ENCODE data around the gene MEGF11. TPM values are rescaled to one million over a fixed set of nuclear protein-coding genes. Genes with fewer than 3 reads are reported as not detected.

Gene MEGF11
- polyA plus RNA-seq, 4 donors, result 2.1 to 3.0 (median 3.0) TPM

- no peak for DNase-seq (ENCODE audit: low read depth in 4 of 4, low spot score in 2 of 4)
Measured at GRCh38 chr15:66184492-66184891, 69.1 kb downstream of the MEGF11 start.

GRCh38 chr15:66180531-66181097 lies 72.9 kb downstream of the MEGF11 start:
- no peak for DNase-seq (ENCODE audit: low read depth in 4 of 4, low spot score in 2 of 4)

DNA sequence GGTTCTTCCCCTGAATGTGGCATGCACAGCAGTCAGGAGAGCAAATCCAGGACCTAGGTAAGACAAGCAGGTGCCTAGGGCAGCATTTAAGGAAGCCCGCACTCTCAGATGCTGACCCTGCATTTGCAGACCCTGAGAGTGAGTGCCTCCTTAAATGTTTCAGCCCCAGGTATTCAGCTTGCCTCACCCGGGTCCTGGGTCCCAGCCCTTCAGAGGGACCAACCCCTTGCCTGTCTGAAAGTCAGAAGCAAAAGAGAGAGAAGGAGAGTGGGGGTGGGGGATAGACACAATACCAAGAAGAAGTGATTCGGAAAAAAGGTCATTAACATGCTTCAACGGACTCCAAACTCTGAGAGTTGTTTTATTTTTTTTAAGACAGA lies 75.0 kb downstream of the MEGF11 start:
- DNase-seq (ENCODE audit: low read depth in 4 of 4, low spot score in 2 of 4), result no peak

DNA sequence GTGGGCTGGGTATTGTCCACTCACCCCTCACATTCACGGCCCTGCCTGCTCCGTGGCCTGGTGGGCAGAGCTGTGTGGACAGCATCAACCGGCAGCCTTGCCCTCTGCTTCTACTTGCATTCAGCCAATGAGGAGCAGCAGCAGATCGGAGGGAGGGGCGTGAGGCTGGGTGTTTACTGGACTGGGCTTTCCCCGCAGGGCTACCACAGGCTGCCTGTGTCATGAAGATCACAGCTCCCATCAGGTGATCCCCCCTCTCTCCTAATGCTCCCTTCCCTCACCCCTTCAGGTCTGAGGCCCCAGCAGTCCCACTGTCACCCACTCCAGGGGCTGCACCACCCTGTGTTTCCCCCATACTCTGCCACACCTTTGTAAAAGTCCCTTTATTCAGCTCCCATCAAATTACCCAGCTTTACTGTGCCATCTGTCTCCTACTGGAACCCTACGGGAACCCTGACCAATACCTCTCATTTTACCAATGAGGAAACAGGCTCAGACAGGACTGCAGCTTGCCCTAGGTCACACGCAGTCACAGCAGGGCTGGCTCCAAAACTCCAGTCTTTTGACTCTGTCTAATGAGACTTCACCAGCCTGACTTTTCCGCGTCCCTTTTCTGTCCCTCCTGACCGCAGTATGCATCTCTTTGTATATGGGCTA lies 81.1 kb downstream of the MEGF11 start:
- DNase-seq (ENCODE audit: low read depth in 4 of 4, low spot score in 2 of 4), result no peak

DNA sequence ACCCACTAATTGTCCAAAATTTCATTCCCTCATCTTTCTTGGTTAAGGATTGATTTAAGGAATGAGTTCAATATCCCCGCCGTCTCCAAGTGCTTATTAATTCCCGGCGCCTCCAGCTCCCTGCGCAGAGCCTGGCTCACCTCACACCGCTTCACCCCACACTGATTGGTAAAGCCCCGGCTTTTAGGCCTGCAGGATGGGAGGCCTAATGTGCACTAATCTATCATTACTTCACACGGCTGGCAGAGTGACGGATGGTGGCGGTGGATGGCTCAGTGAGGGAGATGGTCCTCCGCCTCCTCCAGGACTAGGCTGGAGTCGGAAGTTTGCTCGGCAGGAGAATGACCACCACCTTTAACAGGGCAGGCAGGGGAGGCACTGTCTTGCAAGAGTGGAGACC lies 81.7 kb downstream of the MEGF11 start:
- no peak for DNase-seq (ENCODE audit: low read depth in 4 of 4, low spot score in 2 of 4)

DNA sequence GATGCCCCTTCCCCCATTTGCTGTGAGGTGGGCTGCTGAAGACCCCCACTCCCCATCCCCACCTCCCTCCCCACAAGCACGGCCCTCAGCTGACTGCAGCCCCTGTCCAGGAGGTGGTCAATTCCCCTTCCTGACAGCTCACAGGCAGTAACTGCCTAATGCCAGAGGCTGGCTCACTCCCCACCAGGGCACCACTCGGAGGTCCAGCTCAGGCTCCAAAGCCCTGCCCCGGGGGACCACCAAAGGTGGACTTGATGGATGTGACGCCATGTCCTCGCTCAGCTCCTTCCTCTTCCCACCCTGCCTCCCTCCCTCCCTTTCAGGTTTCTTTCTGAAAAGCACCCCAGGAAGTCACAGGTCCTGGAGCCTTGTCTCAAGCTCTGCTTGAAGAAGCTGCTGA lies 82.8 kb downstream of the MEGF11 start:
- no peak for DNase-seq (ENCODE audit: low read depth in 4 of 4, low spot score in 2 of 4)

DNA sequence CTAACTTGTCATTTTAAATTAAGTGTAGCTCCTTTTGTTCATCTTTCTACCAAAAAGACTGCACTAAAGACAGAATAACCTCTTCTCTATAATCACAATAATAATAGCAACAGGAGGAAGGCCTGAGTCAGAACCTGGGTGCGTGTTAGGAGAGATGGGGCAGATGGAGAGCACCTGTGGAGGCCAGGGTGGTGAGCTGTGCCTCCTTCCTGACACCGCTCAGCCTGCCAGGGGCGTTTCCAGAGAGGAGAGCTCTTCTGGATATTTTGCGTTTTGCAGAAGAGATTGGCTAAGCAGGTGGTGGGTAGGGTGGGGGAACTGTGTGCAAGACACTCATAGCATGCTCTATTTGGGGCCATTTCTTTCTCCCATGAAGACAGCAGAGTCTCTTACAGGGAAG lies 83.5 kb downstream of the MEGF11 start:
- DNase-seq (ENCODE audit: low read depth in 4 of 4, low spot score in 2 of 4), result no peak

DNA sequence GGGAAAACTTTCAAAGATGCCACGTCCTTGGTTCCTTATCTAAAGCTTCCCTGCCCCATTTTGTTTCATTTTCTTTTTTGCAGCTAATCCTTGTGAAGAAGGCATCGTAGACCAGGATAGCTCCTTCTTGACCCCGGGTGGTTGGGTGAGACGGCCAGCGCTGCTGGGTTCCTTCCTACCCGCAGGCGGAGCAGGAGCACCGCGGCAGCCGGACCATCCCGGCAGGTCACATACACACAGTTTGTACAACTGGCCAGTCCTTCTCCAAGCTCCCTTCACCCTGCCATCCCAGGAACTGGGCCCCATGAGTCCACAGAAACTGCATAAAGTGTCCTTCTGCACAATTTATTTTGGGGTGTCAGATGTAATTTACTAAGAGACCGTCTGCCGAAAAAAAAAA lies 83.9 kb downstream of the MEGF11 start:
- DNase-seq (ENCODE audit: low read depth in 4 of 4, low spot score in 2 of 4), result no peak

DNA sequence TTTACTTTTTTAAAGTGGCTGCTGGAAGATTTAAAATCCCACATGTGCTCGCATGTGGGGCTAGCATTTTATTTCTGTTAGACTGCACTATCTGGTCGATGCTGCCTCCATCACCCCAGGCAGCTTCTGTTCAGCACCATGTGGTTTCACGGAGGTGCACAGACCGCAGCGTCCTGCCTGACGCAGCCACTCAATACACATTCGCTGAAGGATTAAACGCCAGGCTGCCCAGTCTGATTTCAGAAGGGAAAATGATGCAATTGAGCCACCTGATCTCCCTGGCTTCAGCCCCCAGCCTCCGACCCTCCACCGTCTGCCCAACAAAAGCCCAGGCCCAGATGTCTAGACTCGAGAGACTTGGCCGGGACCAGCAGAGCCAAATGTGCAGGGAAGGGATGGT lies 84.5 kb downstream of the MEGF11 start:
- no peak for DNase-seq (ENCODE audit: low read depth in 4 of 4, low spot score in 2 of 4)

- no peak for DNase-seq (ENCODE audit: low read depth in 4 of 4, low spot score in 2 of 4)
Measured at GRCh38 chr15:66167854-66168253, 85.7 kb downstream of the MEGF11 start.

DNA sequence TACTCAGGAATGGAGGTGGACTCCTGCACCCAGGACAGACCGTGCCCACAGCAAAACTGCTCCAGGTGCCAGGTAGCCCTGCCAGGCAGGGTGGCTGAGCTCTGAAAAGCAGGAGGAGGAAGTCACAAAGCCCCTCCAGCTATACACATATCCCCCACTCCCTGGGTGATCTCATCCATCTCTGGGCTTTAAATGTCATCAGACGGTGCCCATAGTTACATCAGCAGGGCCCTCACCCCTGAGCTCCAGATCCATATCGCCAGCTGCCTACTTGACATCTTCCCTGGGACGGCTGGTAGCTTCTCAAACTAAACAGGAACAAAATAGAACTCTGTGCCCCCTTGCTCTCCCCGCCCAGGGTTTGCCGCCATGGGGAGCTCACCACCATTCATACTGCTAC lies 87.7 kb downstream of the MEGF11 start:
- no peak for DNase-seq (ENCODE audit: low read depth in 4 of 4, low spot score in 2 of 4)

DNA sequence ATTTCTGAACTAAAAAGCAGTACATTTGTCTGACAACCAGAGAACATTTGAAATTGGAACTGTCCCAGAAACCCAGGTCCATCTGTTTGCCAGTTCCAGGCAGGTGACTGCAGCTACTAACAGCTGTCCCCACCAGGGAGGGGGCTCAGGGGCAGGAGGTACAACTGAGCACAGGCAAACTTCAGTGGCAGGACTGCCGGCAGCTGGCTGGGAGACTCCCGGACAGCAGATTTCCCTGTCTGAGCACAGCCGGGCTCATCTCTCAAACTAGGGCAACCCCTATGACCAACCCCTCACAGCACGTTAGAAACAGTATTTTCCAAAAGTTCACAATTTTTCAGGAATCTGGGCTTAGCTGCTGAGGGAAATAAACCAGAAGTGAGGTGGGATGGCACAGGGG lies 88.8 kb downstream of the MEGF11 start:
- DNase-seq (ENCODE audit: low read depth in 4 of 4, low spot score in 2 of 4), result no peak

GRCh38 chr15:66163553-66163952 lies 90.0 kb downstream of the MEGF11 start:
- DNase-seq (ENCODE audit: low read depth in 4 of 4, low spot score in 2 of 4), result no peak

DNA sequence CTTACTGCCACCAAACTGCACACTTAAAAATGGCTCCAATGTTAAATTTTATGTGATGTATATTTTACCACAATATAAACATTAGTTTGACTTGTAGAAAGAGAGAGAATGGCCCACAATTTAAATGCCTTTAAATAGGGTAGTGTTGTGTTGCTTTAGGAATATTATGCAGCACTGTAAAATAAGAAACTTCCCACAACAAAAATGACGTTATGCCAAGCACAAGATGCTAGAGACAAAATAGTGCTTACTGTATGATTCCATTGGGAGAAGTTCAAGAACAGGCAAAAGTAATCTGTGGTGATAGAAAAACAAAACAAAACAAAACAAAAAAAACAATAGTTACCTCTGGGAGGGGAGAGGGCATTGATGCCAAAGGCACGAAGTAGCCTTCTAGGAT lies 91.3 kb downstream of the MEGF11 start:
- no peak for DNase-seq (ENCODE audit: low read depth in 4 of 4, low spot score in 2 of 4)

GRCh38 chr15:66161575-66162118 lies 91.9 kb downstream of the MEGF11 start:
- no peak for DNase-seq (ENCODE audit: low read depth in 4 of 4, low spot score in 2 of 4)

GRCh38 chr15:66161108-66161507 lies 92.4 kb downstream of the MEGF11 start:
- no peak for DNase-seq (ENCODE audit: low read depth in 4 of 4, low spot score in 2 of 4)

DNA sequence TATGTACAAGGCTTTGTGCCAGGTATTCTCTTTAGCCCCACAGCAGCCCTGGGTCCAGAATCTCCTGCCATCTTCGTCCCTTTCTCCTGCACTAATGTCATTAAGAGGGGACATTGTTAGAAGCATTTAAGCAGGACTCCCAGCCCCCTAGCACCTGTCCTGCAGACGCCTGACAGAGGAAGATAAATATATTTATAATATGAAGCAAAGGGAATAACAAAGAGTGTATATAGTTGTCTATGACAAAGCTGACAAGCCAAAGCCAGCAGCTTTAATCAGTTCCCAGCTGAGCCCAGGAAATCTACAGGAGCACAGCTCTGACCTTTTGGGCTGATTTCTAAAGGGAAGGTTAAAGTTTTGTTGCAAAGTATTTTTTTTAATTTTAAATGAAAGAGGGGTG lies 96.0 kb downstream of the MEGF11 start:
- DNase-seq (ENCODE audit: low read depth in 4 of 4, low spot score in 2 of 4), result no peak

GRCh38 chr15:66156310-66156975 lies 97.1 kb downstream of the MEGF11 start:
- no peak for DNase-seq (ENCODE audit: low read depth in 4 of 4, low spot score in 2 of 4)

DNA sequence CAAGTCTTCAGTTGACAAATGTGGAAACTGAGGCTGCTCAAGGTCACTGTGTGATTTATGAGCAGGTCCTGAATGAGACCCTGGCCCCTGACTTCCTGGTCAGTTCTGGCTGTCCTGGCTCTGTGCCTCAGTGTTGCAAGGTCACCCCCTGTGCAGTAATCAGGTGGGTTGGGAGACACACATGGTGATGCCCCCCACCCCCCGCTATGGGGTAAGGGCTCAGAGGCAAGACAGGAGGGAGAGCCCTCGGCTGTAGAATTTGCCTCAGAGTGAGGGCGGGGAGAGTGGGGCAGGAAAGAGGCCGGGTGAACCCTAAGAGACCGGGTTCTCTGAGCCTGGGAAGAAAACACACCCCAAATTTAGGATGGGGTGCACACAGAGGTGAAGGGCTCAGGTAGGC lies 98.5 kb downstream of the MEGF11 start:
- DNase-seq (ENCODE audit: low read depth in 4 of 4, low spot score in 2 of 4), result no peak

DNA sequence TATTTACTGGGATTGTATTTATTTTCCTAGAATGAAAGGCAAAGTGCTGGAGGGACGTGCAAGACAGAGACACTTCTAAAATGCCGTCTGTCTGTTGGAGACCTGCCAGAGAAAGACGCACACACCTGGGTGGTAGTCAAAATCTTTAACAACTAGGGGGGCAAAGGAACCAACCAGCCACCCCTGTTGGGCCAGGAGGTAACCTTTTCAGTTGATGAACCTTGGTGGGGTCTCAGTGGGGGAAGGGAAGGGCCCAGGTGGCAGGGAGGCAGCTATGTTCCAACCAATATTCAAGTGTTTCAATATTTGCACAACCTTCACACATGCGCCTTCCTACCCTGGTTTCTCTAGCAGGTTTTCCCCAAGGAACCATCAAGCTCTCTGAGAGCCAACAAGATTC lies 99.0 kb downstream of the MEGF11 start:
- no peak for DNase-seq (ENCODE audit: low read depth in 4 of 4, low spot score in 2 of 4)

- DNase-seq (ENCODE audit: low read depth in 4 of 4, low spot score in 2 of 4), result no peak
Measured at GRCh38 chr15:66153549-66154415, 99.8 kb downstream of the MEGF11 start.

Measured in left renal cortex interstitium (tissue), 4 donors.